ENCODE data around the gene BRCA1. TPM values are rescaled to one million over a fixed set of nuclear protein-coding genes. Genes with fewer than 3 reads are reported as not detected.
A peak's percentile ranks its signal among the peaks of the same experiment; 100 is the strongest.

The BRCA1 gene
- total and polyA plus RNA-seq, 12 donors: 1.1 to 10.4 (median 3.7) TPM

DNA sequence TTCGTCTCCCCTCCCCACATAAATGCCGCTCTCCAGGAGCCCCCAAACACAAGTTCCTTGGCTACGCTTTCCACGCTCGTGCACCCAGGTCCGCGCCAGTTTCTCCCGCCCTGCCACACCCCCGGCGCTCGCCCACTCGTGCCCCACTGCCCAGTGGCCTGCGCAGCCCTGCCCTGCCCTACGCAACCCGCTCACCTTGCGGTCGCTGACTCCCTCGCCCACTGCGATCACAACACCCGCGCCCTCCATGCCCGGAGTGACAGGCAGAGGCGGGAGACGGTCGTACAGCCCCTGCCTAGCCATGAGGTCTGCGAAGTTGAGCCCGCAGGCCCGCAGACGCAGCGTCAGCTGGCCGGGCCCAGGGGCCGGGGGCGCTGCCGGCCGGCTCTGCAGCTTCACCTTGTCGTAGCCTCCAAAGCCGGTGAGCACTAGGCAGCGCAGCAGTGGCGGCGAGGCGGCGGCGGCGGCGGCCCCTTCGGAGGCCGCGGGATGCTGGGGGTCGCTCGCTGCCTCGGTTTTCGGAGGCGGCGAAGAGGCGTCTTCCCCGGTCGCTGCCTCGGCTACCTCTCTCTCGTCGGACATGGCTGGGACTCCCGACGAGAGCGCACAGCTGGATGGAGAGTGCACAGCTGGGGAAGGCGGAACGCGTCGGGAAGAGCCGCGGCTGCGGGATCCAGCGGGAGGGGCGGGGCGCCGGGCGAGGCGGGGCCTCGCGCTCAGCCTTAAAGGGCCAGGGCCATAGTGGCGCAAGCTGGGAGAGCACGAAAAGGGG, 103.2 kb downstream of the BRCA1 start, which contains the start of gene VAT1:
TSS of gene VAT1 (minus strand) at position 645 of the 772 bp plus-strand sequence. CDS start at position 582, 63 bp downstream.
- Histone ChIP-seq H3K36me3 (replicated peaks in 1 of 2) (peaks cover 0 to 13% of the 10 kb centered on the region in 2 donors), H3K27ac (peak within 1 kb of the TSS; percentile 87 to 98 (median 96)), H3K27me3 (no peaks in the 10 kb centered on the region), H3K4me3 (peak within 1 kb of the TSS; percentile 78 to 94 (median 84)), H3K4me1 (replicated peaks in 1 of 2) (peaks cover 25 to 42% of the 10 kb centered on the region in 2 donors), H3K9me3 (replicated peaks in 1 of 3) (no peaks in the 10 kb centered on the region)
- peak; percentile 76 to 86 (median 81) for DNase-seq
- WGBS, 4 donors: 0 to 2% (median 1%) methylated on average over 17 to 80 of the region's 80 CpGs
- intact Hi-C loops (cut with DNase I): loop anchor here (5.0 to 10.0 kb wide), 4 partner anchors 63 to 293 kb away; partner anchors contain the start of gene NBR1 (in 1 of the 2)
- TF ChIP-seq, protein P1, sequence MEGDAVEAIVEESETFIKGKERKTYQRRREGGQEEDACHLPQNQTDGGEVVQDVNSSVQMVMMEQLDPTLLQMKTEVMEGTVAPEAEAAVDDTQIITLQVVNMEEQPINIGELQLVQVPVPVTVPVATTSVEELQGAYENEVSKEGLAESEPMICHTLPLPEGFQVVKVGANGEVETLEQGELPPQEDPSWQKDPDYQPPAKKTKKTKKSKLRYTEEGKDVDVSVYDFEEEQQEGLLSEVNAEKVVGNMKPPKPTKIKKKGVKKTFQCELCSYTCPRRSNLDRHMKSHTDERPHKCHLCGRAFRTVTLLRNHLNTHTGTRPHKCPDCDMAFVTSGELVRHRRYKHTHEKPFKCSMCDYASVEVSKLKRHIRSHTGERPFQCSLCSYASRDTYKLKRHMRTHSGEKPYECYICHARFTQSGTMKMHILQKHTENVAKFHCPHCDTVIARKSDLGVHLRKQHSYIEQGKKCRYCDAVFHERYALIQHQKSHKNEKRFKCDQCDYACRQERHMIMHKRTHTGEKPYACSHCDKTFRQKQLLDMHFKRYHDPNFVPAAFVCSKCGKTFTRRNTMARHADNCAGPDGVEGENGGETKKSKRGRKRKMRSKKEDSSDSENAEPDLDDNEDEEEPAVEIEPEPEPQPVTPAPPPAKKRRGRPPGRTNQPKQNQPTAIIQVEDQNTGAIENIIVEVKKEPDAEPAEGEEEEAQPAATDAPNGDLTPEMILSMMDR (IDR thresholded peaks at IDR 0.05): no peak
- peak; percentile 27 to 86 for TF ChIP-seq POLR2A (IDR thresholded peaks at IDR 0.05)

DNA sequence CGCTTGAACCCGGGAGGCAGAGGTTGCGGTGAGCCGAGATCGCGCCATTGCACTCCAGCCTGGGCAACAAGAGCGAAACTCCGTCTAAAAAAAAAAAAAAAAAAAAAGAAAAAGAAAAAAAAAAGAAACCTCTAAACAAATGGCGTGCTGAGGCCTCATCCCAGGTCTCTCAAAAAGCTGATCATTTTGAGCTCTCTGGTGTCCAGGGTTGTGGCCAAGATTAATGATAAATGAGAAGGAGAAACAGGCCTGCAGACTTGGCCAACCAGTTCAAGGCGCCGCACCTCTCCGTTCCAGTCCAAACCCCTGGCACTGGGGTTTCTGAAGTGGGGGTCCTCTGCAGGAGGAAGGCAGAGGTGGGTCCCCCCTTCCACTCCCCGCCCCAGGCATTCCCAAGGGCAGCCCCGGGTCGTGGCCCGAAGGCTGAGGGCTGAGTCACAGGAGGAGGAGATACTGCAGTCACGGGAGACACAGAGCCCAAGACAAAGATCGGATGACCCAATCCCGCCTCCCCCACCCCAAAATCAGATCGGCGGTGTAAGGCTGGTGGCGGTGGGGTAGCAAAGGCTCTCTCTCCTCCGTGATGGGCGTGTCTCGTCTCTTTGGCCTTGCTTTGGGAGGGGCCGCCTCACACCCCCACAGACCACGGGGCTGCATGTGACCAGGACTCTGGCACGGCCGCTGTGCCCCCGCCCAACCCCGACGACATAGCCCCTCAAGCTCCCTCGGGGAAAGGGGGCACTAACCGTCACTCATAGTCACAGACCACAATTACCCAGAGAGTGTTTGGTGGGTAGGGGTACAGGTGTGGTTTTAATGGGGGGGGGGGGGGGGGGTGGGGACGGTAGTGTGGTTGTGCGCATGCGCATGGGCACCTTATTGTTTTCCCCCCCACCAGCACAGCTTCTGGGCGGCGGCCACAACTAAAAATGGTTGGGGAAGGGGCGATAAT, 104.1 kb downstream of the BRCA1 start:
- Histone ChIP-seq H3K9me3 (replicated peaks in 1 of 3) (no peaks in the 10 kb centered on the region), H3K4me3 (peak overlapping the region; percentile 78 to 94 (median 84)), H3K27ac (peak overlapping the region; percentile 87 to 98 (median 96)), H3K27me3 (no peaks in the 10 kb centered on the region), H3K36me3 (replicated peaks in 1 of 2) (peaks cover 0 to 20% of the 10 kb centered on the region in 2 donors), H3K4me1 (replicated peaks in 1 of 2) (peaks cover 30 to 46% of the 10 kb centered on the region in 2 donors)
- intact Hi-C loops (cut with DNase I): loop anchor here (5.0 to 10.0 kb wide), 4 partner anchors 64 to 294 kb away; partner anchors contain the start of gene NBR1 (in 1 of the 2)
- DNase-seq: peak; percentile 85 to 95 (median 93)
- 6 to 30% (median 17%) methylated on average over 20 to 39 of the region's 40 CpGs for WGBS, 4 donors
- TF ChIP-seq POLR2A (IDR thresholded peaks at IDR 0.05): peak; percentile 58 to 90
- TF ChIP-seq, protein P1 (IDR thresholded peaks at IDR 0.05): no peak

DNA sequence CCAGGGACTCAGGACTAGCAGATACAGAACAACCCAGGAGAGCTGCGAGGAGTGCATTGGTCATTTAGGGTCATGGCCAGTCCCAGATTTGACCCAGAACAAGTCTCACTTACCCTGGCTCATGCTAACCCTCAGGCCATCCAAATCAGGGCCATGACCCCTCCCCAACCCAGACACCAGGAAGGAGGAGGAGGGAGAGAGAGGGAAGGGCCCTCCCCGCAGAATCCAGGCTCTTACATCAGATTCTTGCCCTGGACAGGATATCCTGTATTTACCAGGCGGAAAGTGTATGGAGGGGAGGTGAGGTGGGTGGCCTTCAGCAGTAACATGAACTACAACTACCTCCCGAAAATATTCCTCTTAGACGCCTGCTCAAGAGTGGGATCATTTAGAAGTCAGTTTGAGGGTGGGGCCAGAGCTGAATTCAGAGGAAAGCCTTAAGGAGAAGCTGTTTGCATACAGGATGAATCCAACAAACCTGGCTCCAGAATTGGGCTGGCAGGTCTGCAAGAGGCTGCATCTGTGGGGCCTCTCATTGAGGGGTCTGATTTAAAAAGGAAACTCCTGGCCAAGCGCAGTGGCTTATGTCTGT, 105.0 kb downstream of the BRCA1 start:
- peaks cover 0 to 21% of the 10 kb centered on the region in 2 donors for H3K36me3 ChIP-seq (replicated peaks in 1 of 2)
- no peaks in the 10 kb centered on the region for H3K27me3 ChIP-seq
- intact Hi-C loops (cut with DNase I): loop anchor here (5.0 to 10.0 kb wide), 4 partner anchors 65 to 295 kb away; partner anchors contain the start of gene NBR1 (in 1 of the 2)
- DNase-seq: peak in 6 of 7 donors; percentile 41 to 79 (median 54)
- 21 to 34% (median 28%) methylated on average over 5 to 6 of the region's 6 CpGs for WGBS, 4 donors
- TF ChIP-seq POLR2A (IDR thresholded peaks at IDR 0.05): no peak
- TF ChIP-seq, protein P1 (IDR thresholded peaks at IDR 0.05): no peak
- H3K4me3 ChIP-seq: peak overlapping the region in 2 of 4 donors; percentile 11 to 33
- peaks cover 39 to 56% of the 10 kb centered on the region in 2 donors for H3K4me1 ChIP-seq (replicated peaks in 1 of 2)
- peak overlapping the region; percentile 85 to 97 (median 89) for H3K27ac ChIP-seq
- H3K9me3 ChIP-seq (replicated peaks in 1 of 3): no peaks in the 10 kb centered on the region

Measured in adrenal gland (tissue), 12 donors.